ENCODE data around the gene SLC22A15.
"Not testable (repeated sequence)": the region's sequence is repeated elsewhere in the genome, so short reads cannot be mapped to it uniquely, and the experiment has no call there.

SLC22A15 gene

DNA sequence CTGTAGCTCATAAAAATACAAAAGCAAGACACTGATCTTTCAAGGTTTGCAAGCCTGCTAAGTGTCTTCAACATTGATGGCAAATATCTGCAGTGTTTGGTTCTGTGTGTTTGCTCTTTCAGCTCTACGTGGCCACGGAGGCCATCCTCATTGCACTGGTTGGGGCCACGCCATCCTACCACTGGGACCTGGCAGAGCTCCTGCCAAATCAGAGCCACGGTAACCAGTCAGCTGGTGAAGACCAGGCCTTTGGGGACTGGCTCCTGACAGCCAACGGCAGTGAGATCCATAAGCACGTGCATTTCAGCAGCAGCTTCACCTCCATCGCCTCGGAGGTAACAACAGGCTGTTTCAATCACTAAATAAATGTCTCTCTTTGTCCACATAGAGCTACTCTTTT lies 15.6 kb downstream of the SLC22A15 start:
- no peak for TF ChIP-seq GLIS3 (CRISPR knock-in tag; IDR thresholded peaks at IDR 0.05)
- no peak for TF ChIP-seq PPARA (CRISPR knock-in tag; IDR thresholded peaks at IDR 0.05; ENCODE audit: borderline replicate concordance)
- TF ChIP-seq ZC3H10 (CRISPR knock-in tag; IDR thresholded peaks at IDR 0.05): no peak
- no peak for TF ChIP-seq ISL1 (CRISPR knock-in tag; IDR thresholded peaks at IDR 0.05)
- no peak for TF ChIP-seq TCF4 (CRISPR knock-in tag; IDR thresholded peaks at IDR 0.05; ENCODE audit: borderline replicate concordance)
- no peak for TF ChIP-seq BACH2 (CRISPR knock-in tag; IDR thresholded peaks at IDR 0.05; ENCODE audit: borderline replicate concordance)
- no peak for TF ChIP-seq CREB5 (CRISPR knock-in tag; IDR thresholded peaks at IDR 0.05; ENCODE audit: low read depth)
- TF ChIP-seq ZFP3 (CRISPR knock-in tag; IDR thresholded peaks at IDR 0.05): no peak
- TF ChIP-seq ZFP30 (CRISPR knock-in tag; IDR thresholded peaks at IDR 0.05): no peak
- TF ChIP-seq, protein P1, sequence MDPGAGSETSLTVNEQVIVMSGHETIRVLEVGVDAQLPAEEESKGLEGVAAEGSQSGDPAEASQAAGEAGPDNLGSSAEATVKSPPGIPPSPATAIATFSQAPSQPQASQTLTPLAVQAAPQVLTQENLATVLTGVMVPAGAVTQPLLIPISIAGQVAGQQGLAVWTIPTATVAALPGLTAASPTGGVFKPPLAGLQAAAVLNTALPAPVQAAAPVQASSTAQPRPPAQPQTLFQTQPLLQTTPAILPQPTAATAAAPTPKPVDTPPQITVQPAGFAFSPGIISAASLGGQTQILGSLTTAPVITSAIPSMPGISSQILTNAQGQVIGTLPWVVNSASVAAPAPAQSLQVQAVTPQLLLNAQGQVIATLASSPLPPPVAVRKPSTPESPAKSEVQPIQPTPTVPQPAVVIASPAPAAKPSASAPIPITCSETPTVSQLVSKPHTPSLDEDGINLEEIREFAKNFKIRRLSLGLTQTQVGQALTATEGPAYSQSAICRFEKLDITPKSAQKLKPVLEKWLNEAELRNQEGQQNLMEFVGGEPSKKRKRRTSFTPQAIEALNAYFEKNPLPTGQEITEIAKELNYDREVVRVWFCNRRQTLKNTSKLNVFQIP (CRISPR knock-in tag; IDR thresholded peaks at IDR 0.05; ENCODE audit: borderline replicate concordance, low read depth): no peak
- no peak for TF ChIP-seq TOX (CRISPR knock-in tag; IDR thresholded peaks at IDR 0.05; ENCODE audit: borderline replicate concordance)
- TF ChIP-seq OSR1 (CRISPR knock-in tag; IDR thresholded peaks at IDR 0.05): no peak
- no peak for TF ChIP-seq ZNF70 (CRISPR knock-in tag; IDR thresholded peaks at IDR 0.05)
- no peak for TF ChIP-seq TSHZ2 (CRISPR knock-in tag; IDR thresholded peaks at IDR 0.05)
- no peak for ATAC-seq

GRCh38 chr1:115997921-115998320 lies 21.6 kb downstream of the SLC22A15 start:
- ATAC-seq: not testable (repeated sequence)

DNA sequence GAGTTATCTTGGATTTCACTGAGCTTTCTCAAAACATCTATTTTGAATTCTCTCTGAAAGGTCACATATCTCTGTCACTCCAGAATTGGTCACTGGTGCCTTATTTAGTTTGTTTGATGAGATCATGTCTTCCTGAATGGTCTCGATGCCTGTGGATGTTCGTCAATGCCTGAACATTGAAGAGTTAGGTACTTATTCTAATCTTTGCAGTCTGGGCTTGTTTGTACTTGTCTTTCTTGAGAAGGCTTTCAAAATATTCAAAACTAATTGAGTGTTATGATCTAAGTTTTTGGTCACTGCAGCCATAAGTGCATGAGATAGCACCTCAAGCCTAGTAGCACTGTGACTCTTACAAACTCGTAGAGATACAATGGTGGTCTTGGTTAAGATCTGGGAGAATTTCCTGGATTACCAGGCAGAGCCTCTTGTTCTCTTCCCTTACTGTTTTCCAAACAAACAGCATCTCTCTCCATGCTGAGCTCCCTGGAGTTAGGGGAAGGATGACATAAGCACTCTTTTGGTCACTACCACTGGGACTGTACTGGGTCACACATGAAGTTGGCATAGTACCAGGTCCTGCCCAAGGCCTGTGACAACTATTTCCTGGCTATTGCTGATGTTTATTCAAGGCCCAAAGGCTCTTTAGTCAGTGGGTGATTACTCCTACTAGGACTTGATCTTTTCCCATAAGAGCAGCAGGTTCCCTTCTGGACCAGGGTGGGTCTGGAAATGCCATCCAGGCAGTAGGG lies 25.6 kb downstream of the SLC22A15 start:
- ATAC-seq: no peak
- TF ChIP-seq BACH2 (CRISPR knock-in tag; IDR thresholded peaks at IDR 0.05; ENCODE audit: borderline replicate concordance) (no peak), ESRRG (CRISPR knock-in tag; IDR thresholded peaks at IDR 0.05) (no peak), ZFP30 (CRISPR knock-in tag; IDR thresholded peaks at IDR 0.05) (no peak), SNAI2 (CRISPR knock-in tag; IDR thresholded peaks at IDR 0.05) (no peak), TSHZ2 (CRISPR knock-in tag; IDR thresholded peaks at IDR 0.05) (no peak), GLIS3 (CRISPR knock-in tag; IDR thresholded peaks at IDR 0.05) (no peak), CREB5 (CRISPR knock-in tag; IDR thresholded peaks at IDR 0.05; ENCODE audit: low read depth) (no peak), CSRNP3 (CRISPR knock-in tag; IDR thresholded peaks at IDR 0.05) (no peak), ZFP3 (CRISPR knock-in tag; IDR thresholded peaks at IDR 0.05) (no peak), ISL1 (CRISPR knock-in tag; IDR thresholded peaks at IDR 0.05) (no peak), TCF4 (CRISPR knock-in tag; IDR thresholded peaks at IDR 0.05; ENCODE audit: borderline replicate concordance) (no peak), ZC3H10 (CRISPR knock-in tag; IDR thresholded peaks at IDR 0.05) (no peak), ZNF8 (CRISPR knock-in tag; IDR thresholded peaks at IDR 0.05) (no peak), ARNTL (CRISPR knock-in tag; IDR thresholded peaks at IDR 0.05; ENCODE audit: borderline replicate concordance, low read depth) (no peak), TOX (CRISPR knock-in tag; IDR thresholded peaks at IDR 0.05; ENCODE audit: borderline replicate concordance) (no peak)
- TF ChIP-seq, protein P2, sequence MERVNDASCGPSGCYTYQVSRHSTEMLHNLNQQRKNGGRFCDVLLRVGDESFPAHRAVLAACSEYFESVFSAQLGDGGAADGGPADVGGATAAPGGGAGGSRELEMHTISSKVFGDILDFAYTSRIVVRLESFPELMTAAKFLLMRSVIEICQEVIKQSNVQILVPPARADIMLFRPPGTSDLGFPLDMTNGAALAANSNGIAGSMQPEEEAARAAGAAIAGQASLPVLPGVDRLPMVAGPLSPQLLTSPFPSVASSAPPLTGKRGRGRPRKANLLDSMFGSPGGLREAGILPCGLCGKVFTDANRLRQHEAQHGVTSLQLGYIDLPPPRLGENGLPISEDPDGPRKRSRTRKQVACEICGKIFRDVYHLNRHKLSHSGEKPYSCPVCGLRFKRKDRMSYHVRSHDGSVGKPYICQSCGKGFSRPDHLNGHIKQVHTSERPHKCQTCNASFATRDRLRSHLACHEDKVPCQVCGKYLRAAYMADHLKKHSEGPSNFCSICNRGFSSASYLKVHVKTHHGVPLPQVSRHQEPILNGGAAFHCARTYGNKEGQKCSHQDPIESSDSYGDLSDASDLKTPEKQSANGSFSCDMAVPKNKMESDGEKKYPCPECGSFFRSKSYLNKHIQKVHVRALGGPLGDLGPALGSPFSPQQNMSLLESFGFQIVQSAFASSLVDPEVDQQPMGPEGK (CRISPR knock-in tag; IDR thresholded peaks at IDR 0.05; ENCODE audit: borderline replicate concordance): no peak
